Hindlimb muscle (tissue), 1 donor: ENCODE results near the gene MAP1A. TPM values are rescaled to one million over a fixed set of nuclear protein-coding genes. Genes with fewer than 3 reads are reported as not detected.
"Not testable (repeated sequence)": the region's sequence is repeated elsewhere in the genome, so short reads cannot be mapped to it uniquely, and the experiment has no call there.

Experiments
- DNase-seq: peaks from one replicate; pipeline ENCODE4 v3.0.0-alpha.2; 2013
- polyA plus RNA-seq: library from polyadenylated mRNA; unstranded; fragments of 120-200 nt; gene quantifications from one replicate; pipeline ENCODE4 v1.2.1, GENCODE V29; 2013; ENCODE audit not compliant: insufficient read length

The MAP1A gene
- polyA plus RNA-seq, 1 donor = 45.2 TPM

DNA sequence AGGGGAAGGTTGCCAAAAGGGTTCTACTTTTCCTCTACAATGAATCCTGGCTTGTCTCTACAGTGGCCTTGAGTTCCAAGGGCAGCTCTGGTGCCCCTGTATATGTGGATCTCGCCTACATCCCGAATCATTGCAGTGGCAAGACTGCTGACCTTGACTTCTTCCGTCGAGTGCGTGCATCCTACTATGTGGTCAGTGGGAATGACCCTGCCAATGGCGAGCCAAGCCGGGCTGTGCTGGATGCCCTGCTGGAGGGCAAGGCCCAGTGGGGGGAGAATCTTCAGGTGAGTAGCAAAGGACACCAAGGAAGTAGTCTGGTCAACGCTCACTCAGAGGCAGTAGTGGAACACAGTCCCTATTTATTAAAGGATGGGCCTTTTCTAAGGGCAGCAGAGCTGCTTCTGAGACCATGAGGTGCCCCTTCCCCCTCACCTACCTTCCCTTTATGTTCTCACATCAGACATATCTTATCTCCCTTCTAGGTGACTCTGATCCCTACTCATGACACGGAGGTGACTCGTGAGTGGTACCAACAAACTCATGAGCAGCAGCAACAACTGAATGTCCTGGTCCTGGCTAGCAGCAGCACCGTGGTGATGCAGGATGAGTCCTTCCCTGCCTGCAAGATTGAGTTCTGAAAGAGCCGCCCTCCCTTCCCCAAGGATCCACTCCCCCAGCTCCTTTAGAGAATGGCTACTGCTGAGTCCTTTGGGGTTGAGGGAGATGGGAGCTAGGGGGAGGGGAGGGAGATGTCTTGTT lies 12.4 kb downstream of the MAP1A start:
- no peak for DNase-seq

DNA sequence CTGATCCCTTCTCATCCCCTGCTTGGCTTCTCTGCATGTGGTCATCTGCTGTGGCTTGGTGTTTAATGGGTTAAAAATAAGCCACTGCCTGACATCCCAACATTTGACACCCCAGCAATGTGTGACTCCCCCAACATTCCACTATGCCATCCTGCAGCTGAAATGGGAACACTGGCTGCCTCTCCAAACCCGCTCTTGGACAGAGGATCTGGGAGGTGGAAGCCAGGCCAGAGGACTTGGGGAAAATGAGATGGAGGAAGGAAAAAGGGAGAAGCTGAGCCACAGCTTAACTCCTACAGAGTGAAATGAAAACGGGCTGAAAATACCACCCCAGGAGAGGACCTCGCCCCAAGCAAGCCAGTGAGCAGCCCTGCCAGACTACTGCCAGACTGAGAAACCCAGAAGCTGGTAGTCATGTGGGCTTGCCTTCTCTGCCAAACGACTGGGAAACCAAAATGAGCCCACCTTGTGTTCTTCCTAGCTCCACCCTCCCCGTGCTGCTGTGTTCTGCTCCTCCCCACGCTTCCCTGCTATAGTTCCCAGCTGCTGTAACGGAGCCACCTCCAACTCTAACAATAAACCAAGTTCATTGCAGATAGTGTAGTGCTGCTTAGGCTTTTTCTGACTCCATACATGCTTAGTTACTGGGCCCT lies 13.7 kb downstream of the MAP1A start:
- DNase-seq = peak; percentile 27

DNA sequence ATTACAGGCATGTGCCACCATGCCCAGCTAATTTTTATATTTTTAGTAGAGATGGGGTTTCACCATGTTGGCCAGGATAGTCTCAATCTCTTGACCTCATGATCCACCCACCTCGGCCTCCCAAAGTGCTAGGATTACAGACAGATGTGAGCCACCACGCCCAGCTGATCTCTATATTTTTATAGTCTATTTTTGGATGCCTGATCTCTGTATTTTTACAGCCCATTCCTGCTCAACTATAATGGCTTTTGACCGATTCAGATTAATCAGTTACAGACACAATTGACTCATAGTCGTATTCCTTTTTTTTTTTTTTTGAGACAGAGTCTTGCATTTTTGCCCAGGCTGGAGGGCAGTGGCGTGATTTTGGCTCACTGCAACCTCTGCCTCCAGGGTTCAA lies 15.4 kb downstream of the MAP1A start:
- DNase-seq = not testable (repeated sequence)

DNA sequence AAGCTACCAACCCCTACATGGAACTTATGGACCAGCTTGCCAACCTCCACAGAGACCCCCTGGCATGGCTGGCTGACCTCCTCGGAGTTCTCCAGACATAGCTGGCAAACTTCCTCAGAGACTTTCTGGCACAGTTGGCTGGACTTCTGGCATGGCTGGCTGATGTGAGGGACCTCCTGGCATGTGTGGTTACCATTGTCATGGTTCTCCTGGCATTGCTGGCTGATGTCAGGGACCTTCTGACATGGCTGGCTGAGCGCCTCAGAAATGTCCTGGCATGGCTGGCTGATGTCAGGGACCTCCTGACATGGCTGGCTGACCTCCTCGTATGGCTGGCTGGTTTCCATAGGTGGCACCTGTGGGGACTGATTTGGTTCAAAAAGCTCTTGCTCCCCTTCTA lies 17.5 kb downstream of the MAP1A start:
- DNase-seq = no peak

DNA sequence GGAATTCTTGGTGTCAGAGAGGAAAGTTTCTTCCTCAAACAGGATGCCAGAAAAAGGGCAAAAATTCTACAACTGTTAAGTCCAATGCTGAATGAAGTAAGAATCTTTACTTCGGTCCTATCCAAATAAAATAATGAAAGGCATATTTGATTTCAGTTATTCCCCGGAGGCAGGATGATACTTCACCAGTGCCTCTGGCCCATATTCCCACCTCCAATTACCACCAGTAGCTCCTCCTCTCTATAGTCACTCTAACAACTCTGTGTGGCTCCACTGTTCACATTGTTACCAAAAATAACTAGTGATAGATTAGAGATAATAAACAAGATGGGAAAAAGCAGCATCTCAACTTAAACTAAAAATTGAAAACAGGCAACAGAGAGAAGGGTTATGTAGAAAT lies 20.7 kb downstream of the MAP1A start:
- DNase-seq = no peak

DNA sequence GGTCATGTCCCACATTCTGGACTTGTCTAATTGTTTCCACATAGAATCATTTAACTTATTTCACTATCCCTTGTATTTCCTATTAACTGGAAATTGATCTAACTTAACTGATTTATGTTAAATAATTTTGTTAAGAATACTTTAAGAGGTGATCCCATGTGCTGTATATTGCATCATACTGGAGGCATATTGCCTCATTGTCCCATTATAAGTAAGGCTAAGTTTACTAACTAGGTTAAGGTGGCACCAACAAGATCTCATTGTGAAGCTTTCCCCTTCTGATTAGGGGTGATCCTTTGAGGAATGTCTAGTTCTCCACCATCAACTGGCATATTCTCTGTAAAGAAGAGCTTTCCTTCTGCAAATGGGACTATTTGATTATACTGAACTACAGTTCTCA lies 24.4 kb downstream of the MAP1A start:
- no peak for DNase-seq

DNA sequence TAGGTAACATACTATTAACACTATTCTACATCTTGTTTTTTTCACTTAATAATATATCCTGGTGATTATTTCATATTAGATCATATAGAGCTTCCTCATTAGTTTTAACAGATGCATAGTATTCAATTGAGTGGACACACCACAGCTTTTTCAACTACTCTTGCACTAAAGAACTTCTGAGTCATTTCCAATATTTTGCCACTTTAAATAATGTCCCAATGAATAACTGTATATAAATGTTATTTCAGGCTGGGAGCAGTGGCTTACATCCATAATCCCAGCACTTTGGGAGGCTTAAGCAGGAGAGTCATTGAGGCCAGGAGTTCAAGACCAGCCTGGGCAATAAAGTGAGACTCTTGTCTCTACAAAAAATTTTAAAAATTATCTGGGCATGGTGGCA lies 26.9 kb downstream of the MAP1A start:
- DNase-seq = no peak

DNA sequence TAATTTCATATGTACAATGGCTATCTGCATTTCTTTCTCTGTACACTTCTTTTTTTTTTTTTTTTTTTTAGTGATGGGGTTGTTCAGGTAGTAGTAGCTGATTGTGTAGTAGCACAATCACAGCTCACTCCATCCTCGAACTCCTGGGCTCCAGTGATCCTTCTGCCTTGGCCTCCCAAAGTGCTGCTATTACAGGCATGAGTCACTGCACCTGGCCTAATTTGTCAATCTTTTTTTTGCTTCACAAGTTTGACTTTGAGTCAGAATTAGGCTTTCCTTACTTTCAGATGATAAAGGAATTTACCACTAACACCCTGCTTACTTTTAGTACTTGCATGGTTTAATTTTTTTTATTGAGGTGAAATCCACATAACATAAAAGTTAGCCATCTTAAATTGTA lies 28.0 kb downstream of the MAP1A start:
- DNase-seq = no peak

DNA sequence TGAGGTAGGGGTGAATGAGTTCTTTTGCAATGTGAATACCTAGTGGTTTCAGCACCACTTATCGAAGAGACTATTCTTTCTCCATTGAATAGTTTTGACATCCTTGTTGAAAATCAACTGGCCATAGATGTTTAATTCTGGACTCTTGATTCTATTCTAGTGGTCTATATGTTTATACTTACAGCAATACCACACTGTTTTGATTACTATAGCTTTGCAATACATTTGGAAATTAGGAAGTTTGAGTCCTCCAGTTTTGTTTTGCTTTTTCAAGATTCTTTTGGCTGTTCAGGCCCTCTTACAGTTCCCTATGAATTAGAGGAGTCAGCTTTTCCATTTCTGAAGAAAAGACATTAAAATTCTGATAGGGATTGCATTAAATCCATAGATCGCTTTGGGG lies 30.1 kb downstream of the MAP1A start:
- DNase-seq = no peak

DNA sequence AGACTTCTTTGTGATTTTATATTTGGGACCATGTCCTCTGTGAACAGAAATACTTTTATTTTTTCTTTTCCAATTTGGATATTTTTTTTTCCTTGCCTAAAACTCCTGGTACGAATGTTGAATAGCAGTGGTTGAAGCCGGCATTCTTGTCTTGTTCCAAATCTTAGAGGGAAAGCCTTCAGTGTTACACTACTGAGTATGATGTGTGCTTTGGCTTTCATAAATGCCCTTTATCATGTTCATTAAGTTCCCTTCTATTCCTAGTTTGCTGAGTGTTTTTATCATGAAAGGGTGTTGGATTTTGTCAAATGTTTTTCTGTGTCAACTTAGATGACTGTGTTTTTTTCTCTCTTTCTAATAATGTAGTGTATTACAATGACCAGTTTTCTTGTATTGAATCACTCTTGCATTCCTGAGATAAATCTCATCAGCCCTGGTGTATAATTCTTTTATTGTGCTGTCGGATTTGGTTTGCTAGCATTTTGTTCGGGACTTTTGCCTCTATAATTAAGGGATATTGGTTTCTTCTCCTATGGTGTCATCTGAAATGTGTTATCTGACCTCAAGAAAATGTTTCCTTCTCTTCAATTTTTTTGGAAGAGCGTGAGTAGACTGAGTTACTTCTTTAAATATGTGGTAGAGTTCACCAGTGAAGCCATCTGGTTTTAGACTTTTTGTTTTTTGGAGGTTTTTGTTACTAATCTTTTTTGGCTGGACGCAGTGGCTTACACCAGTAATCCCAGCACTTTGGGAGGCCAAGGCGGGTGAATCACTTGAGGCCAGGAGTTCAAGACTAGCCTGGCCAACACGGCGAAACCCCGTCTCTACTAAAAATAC lies 33.3 kb downstream of the MAP1A start:
- no peak for DNase-seq

DNA sequence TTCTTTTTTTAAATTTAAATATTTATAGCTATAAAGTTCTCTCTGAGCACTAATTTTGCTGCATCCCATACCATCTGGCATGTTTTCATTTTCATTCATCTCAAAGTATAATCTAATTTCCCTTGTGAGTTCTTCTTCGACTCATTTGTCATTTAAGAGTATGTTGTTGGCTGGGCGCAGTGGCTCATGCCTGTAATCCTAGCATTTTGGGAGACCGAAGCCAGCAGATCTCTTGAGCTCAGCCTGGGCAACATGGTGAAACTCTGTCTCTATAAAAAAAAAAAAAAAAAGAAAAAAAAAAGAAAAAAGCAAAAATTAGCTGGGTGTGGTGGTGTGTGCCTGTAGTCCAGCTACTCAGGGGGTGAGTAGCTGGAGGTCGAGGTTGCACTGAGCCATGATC lies 34.8 kb downstream of the MAP1A start:
- no peak for DNase-seq

DNA sequence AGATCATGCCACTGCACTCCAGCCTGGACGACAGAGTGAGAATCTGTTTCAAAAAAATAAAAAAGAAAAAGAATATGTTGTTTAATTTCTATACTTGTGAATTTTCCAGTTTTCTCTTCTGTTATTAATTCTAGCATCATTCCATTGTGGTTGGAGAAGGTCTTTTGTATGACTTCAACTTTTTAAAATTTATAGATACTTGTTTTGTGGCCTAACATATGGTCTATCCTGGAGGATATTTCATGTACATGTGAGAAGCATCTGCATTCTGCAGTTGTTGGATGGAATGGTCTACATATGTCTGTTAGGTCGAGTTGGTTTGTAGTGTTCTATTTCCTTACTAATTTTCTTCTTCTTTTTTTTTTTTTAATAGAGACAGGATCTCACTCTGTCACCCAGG lies 35.6 kb downstream of the MAP1A start:
- no peak for DNase-seq

DNA sequence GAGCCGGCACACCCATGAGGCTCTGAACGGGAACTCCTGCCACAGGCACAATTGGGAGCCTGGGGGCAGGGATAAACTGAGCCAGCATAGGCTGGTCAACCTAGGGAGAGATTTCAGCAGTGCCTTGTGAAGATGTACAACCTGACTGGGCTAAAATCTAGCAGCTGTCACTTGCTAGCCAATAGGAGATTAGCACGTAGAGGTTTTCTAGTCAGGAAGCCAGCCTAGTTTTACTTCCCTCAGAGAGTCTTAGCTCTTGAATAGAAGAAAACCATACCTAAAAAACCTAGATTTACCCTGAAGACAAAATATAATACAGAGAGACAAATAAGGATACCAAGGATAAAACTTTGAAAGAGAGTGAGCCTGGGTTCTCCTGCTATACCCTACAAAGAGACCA lies 45.3 kb downstream of the MAP1A start:
- not testable (repeated sequence) for DNase-seq

DNA sequence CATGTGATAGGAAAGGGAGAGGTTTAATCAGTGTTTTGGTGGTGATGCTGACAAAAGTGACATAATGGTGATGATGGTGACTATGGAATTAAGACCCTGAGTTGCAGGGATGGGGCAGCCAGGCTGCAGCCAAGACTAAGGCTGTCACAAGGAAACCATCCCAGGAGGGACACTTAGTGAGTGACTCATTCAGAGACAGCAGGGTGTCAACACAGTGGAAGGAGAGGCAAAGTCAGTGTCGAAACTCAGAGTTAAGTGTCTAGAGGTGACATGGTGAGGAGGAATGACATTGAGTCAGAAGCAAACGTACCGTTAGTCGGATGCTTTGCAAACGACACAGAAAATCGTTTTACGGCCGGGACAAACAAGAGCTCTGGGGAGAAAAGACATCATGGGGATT lies 46.4 kb downstream of the MAP1A start:
- not testable (repeated sequence) for DNase-seq

DNA sequence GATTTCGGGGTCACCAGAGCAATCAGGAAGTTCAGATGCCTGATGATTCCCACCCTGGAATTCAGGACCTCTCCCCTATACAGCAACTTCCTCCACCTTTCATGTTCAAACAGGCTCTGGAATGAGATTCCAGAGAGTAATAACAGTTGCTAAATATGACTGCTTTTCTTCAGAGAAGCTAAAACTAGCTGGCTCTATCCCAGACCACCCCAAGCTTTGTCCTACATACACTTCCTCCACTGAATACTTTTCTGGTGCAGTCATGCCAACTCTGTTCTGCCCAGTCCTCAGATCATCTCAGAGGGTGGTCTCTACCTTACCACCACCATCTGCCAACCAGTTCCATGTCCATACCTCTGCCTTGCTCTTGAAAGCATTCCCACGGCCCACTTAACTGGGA lies 49.2 kb downstream of the MAP1A start:
- DNase-seq = not testable (repeated sequence)

DNA sequence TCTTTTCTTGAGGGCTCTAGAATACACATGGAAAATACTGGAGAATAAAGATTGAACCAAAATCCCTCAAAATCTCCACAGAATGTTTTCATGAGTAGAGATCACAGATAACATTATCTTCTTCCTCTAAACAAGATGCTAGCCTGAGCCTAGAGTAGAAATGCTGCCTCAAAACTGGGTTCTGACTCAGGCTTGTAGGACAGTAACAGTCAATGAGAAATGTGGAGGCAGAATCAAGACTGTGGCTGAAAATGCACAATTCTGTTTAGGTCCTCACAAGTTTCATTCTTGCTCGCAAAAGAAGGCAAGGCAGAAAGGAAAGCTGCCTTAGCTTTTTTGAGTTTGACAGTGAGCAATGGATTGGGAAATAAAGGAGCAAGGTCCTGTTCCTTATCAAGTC lies 57.2 kb downstream of the MAP1A start:
- not testable (repeated sequence) for DNase-seq

Other genes starting within 250 kb of the MAP1A start
- not detected for gene TGM7, start 215.4 kb upstream of the MAP1A start, polyA plus RNA-seq
- gene LCMT2, start 187.0 kb upstream of the MAP1A start, polyA plus RNA-seq = 6.1 TPM
- gene ZSCAN29, start 146.6 kb upstream of the MAP1A start, polyA plus RNA-seq = 16.5 TPM
- 13.7 TPM for gene TUBGCP4, start 146.5 kb upstream of the MAP1A start, polyA plus RNA-seq
- gene TP53BP1, start 24.5 kb upstream of the MAP1A start, polyA plus RNA-seq = 45.8 TPM
- gene PPIP5K1, start 72.6 kb downstream of the MAP1A start, polyA plus RNA-seq = 8.4 TPM
- gene CKMT1B, start 76.4 kb downstream of the MAP1A start, polyA plus RNA-seq = not detected
- gene STRC, start 101.2 kb downstream of the MAP1A start, polyA plus RNA-seq = 0.58 TPM
- 2.5 TPM for gene CATSPER2, start 131.2 kb downstream of the MAP1A start, polyA plus RNA-seq
- not detected for gene CKMT1A, start 176.3 kb downstream of the MAP1A start, polyA plus RNA-seq
- gene PDIA3, start 228.8 kb downstream of the MAP1A start, polyA plus RNA-seq = 182 TPM